ENCODE data around the gene GALNT2. TPM values are rescaled to one million over a fixed set of nuclear protein-coding genes. Genes with fewer than 3 reads are reported as not detected.

GALNT2 gene
- total and polyA plus RNA-seq, 2 donors (not counting 1 experiment from before 2014, with no cell fraction given) = 19.0 to 184 TPM

DNA sequence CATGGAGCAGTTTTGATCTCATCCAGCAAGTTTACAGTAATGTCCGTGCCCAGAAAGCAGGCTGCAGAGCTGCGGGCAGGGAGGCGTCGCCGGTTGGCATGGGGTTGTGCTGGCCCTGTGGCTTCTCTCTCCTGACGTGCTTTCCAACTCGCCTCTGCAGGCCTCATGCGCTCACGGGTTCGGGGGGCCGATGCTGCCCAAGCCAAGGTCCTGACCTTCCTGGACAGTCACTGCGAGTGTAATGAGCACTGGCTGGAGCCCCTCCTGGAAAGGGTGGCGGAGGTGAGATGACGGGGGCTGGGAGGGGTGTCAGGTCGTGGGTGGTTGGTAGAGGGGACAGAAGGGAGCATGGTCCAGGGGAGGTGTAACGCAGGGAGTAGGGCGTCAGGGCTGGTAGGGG, 176.1 kb downstream of the GALNT2 start:
- peaks cover 0 to 5% (median 0%) of the 10 kb centered on the region in 3 donors for H3K9me3 ChIP-seq (ENCODE audit: control extremely low read depth in 1 of 3, control insufficient read depth in 2 of 3, insufficient read depth in 1 of 3, low read length in 2 of 3)
- H3K4me3 Mint-ChIP-seq = no peak overlapping the region
- H2AFZ ChIP-seq (ENCODE audit: insufficient read depth, low read depth, low read length, poor library complexity, severe bottlenecking) = no peak overlapping the region
- ChIA-PET POLR2A (no interaction called here), CTCF (no interaction called here)
- no peak overlapping the region for H3K27ac ChIP-seq (ENCODE audit: low read length in 2 of 2)
- H3K36me3 ChIP-seq (replicated peaks in 1 of 2; ENCODE audit: control extremely low read depth in 1 of 2, control insufficient read depth in 1 of 2, extremely low read depth in 1 of 2, insufficient read depth in 2 of 2, low read length in 1 of 2) = peaks cover 2 to 36% of the 10 kb centered on the region in 2 experiments
- no peak for DNase-seq
- no peaks in the 10 kb centered on the region for H4K20me1 ChIP-seq (ENCODE audit: control insufficient read depth, insufficient read depth, low read length, poor library complexity, severe bottlenecking)
- no peak overlapping the region for H3K4me3 ChIP-seq (ENCODE audit: control extremely low read depth in 1 of 5, extremely low read depth in 1 of 5, insufficient read depth in 1 of 5, low read depth in 2 of 5, low read length in 4 of 5)
- H3K4me1 ChIP-seq (ENCODE audit: control insufficient read depth in 2 of 2, insufficient read depth in 2 of 2, low read length in 2 of 2) = no peaks in the 10 kb centered on the region
- TF ChIP-seq, protein P1, sequence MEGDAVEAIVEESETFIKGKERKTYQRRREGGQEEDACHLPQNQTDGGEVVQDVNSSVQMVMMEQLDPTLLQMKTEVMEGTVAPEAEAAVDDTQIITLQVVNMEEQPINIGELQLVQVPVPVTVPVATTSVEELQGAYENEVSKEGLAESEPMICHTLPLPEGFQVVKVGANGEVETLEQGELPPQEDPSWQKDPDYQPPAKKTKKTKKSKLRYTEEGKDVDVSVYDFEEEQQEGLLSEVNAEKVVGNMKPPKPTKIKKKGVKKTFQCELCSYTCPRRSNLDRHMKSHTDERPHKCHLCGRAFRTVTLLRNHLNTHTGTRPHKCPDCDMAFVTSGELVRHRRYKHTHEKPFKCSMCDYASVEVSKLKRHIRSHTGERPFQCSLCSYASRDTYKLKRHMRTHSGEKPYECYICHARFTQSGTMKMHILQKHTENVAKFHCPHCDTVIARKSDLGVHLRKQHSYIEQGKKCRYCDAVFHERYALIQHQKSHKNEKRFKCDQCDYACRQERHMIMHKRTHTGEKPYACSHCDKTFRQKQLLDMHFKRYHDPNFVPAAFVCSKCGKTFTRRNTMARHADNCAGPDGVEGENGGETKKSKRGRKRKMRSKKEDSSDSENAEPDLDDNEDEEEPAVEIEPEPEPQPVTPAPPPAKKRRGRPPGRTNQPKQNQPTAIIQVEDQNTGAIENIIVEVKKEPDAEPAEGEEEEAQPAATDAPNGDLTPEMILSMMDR (IDR thresholded peaks at IDR 0.05) = no peak
- TF ChIP-seq EZH2 (IDR thresholded peaks at IDR 0.05; ENCODE audit: borderline replicate concordance, insufficient read depth, low read depth, low read length, poor library complexity, severe bottlenecking) = no peak
- H3K27me3 ChIP-seq (replicated peaks in 1 of 4; ENCODE audit: control extremely low read depth in 1 of 4, control insufficient read depth in 3 of 4, insufficient read depth in 4 of 4, low read length in 3 of 4) = no peaks in the 10 kb centered on the region
- peaks cover 3% of the 10 kb centered on the region for H3K9me3 Mint-ChIP-seq (ENCODE audit: insufficient read depth)
- H3K4me1 Mint-ChIP-seq = peaks cover 4% of the 10 kb centered on the region
- 96% methylated on average over 17 of the region's 17 CpGs for WGBS (ENCODE audit: insufficient coverage)
- no peak overlapping the region for H3K9ac ChIP-seq (ENCODE audit: low read length)
- no peak for ATAC-seq (ENCODE audit: low read depth)
- no peak overlapping the region for H3K4me2 ChIP-seq (replicated peaks; ENCODE audit: low read depth, low read length, poor library complexity, severe bottlenecking)
- intact Hi-C loops (cut with micrococcal nuclease) = no loop called here
- no peaks in the 10 kb centered on the region for H3K27me3 Mint-ChIP-seq
- H3K79me2 ChIP-seq (ENCODE audit: control insufficient read depth, insufficient read depth, low read length) = no peaks in the 10 kb centered on the region
- no peak overlapping the region for H3K27ac Mint-ChIP-seq

DNA sequence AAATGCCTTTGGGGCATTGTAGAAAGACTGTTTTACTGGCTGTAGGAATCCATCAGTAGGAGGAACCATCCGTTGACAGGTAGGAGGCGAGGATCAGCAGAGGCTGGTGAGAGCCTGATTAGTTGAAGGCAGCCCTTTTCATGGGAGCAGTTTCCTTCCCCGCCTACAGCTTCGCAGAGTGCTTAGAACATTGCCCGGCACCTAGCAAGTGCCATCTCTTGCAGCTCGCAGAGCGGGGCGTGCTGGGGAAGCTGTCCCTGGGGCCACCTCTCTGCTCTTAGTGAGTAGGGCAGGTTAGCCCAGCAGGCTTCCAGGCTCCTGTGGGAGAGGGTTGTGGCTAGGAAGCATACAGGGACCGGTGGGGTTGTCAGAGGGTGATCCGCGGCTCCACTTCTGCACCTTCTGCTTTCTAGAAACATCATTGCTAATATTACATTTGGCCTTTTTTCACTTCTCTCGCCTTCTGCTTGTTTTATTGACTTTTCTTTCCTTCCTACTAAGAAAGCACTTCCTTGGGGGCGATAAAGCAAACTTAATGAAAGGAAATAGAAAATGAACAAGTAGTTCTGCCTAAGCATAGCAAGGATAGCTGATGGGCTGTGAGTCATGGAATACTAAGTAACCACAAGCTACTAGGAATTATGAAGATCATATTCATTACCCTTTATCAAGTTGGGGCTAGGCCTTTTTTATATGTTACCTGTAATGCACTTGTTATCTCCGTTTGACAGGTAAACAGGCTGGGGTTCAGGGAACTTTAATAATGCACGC, 176.7 kb downstream of the GALNT2 start:
- Histone ChIP-seq H3K9ac (ENCODE audit: low read length) (no peak overlapping the region), H3K9me3 (ENCODE audit: control extremely low read depth in 1 of 3, control insufficient read depth in 2 of 3, insufficient read depth in 1 of 3, low read length in 2 of 3) (peaks cover 0 to 5% (median 0%) of the 10 kb centered on the region in 3 donors), H3K36me3 (replicated peaks in 1 of 2; ENCODE audit: control extremely low read depth in 1 of 2, control insufficient read depth in 1 of 2, extremely low read depth in 1 of 2, insufficient read depth in 2 of 2, low read length in 1 of 2) (peaks cover 2 to 41% of the 10 kb centered on the region in 2 experiments), H3K27ac (ENCODE audit: low read length in 2 of 2) (no peak overlapping the region), H3K79me2 (ENCODE audit: control insufficient read depth, insufficient read depth, low read length) (no peaks in the 10 kb centered on the region), H3K27me3 (replicated peaks in 1 of 4; ENCODE audit: control extremely low read depth in 1 of 4, control insufficient read depth in 3 of 4, insufficient read depth in 4 of 4, low read length in 3 of 4) (no peaks in the 10 kb centered on the region), H3K4me2 (replicated peaks; ENCODE audit: low read depth, low read length, poor library complexity, severe bottlenecking) (no peak overlapping the region), H4K20me1 (ENCODE audit: control insufficient read depth, insufficient read depth, low read length, poor library complexity, severe bottlenecking) (no peaks in the 10 kb centered on the region), H3K4me1 (ENCODE audit: control insufficient read depth in 2 of 2, insufficient read depth in 2 of 2, low read length in 2 of 2) (no peaks in the 10 kb centered on the region), H3K4me3 (ENCODE audit: control extremely low read depth in 1 of 5, extremely low read depth in 1 of 5, insufficient read depth in 1 of 5, low read depth in 2 of 5, low read length in 4 of 5) (no peak overlapping the region), H2AFZ (ENCODE audit: insufficient read depth, low read depth, low read length, poor library complexity, severe bottlenecking) (no peak overlapping the region)
- H3K4me1 Mint-ChIP-seq = peaks cover 4% of the 10 kb centered on the region
- no peaks in the 10 kb centered on the region for H3K27me3 Mint-ChIP-seq
- H3K27ac Mint-ChIP-seq = no peak overlapping the region
- ATAC-seq (ENCODE audit: low read depth) (no peak), DNase-seq (no peak)
- H3K4me3 Mint-ChIP-seq = no peak overlapping the region
- WGBS (ENCODE audit: insufficient coverage) = 98% methylated on average over 9 of the region's 15 CpGs
- TF ChIP-seq, protein P1 (IDR thresholded peaks at IDR 0.05) = no peak
- TF ChIP-seq EZH2 (IDR thresholded peaks at IDR 0.05; ENCODE audit: borderline replicate concordance, insufficient read depth, low read depth, low read length, poor library complexity, severe bottlenecking) = no peak
- ChIA-PET POLR2A (no interaction called here), CTCF (no interaction called here)
- intact Hi-C loops (cut with micrococcal nuclease) = no loop called here
- H3K9me3 Mint-ChIP-seq (ENCODE audit: insufficient read depth) = peaks cover 3% of the 10 kb centered on the region
